GM18499 (cell line): ENCODE data around the gene IGF2R.

Experiments
- ATAC-seq: cut with Tn5 transposase; IDR thresholded peaks from one replicate; pipeline ENCODE4 v1.9.1; 2021; ENCODE audit warnings: moderate number of reproducible peaks; ENCODE audit not compliant: insufficient read depth, unreplicated experiment

IGF2R gene

DNA sequence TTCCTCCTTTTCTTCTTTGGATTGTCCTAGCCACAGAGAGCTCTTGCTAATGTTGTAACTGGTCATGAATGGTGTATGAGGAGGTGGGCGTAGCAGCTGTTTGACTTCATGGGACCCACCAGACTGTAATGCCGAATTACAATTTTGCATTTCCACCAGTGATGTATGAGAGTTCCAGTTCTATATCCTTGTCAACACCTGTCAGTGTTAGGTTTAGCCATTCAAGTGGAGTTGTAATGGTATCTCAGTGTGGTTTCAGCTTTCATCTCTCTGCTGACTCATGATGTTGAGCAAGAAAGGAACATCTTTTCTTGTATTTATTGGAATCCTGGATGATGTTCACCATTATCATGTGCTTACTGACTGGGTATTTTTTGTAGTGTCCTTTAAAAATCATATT, 5.1 kb downstream of the IGF2R start:
- ATAC-seq = no peak

- no peak for ATAC-seq
Observed at GRCh38 chr6:159974932-159975331, 6.0 kb downstream of the IGF2R start.

DNA sequence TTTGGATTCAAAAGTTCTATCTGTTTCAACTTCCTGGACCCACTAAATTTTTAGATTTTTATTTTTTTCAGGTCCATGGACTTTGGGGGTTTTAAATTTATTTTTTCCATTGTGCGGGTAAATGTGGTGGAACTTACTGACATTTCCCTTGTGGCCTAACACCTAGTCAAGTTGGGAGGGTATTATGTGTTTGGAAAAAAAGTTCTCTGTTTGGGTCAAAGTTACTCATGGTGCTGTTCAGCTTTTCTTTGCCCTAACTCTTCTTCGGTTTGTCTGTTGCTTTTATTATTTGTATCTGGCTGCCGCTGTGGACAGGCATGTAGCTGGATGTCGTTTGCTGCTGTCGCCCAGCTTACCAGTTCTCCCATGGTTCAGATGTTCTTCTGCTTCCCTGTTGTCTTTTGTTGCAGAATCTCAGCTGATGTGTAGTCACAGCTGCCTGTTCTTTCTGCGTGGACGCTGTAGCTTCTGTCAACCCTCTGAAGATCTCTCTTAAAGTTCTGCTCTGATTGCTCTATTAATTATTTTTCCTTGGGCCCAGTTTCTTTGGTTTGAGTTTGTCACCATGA, 7.9 kb downstream of the IGF2R start:
- no peak for ATAC-seq

- no peak for ATAC-seq
Observed at GRCh38 chr6:159977255-159977903, 8.5 kb downstream of the IGF2R start.

DNA sequence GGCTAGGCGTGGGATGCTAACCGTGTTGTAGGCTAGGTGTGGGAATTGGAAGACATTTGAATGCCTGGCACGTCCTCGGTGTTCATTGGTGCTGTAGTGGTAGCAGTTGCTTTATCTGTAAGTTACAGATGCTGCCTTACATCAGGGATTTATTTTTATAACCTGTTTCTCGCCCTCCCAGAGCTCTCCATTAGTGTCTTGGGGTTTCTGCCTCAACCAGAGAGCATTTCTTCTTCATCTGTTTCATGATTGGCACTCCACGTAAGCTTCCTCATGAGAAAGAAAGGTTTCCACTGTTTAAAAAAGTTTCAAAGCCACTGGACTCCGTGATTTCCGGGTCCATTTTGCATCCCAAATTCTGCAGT, 9.0 kb downstream of the IGF2R start:
- no peak for ATAC-seq

- ATAC-seq = no peak
Observed at GRCh38 chr6:159978291-159979135, 9.6 kb downstream of the IGF2R start.

DNA sequence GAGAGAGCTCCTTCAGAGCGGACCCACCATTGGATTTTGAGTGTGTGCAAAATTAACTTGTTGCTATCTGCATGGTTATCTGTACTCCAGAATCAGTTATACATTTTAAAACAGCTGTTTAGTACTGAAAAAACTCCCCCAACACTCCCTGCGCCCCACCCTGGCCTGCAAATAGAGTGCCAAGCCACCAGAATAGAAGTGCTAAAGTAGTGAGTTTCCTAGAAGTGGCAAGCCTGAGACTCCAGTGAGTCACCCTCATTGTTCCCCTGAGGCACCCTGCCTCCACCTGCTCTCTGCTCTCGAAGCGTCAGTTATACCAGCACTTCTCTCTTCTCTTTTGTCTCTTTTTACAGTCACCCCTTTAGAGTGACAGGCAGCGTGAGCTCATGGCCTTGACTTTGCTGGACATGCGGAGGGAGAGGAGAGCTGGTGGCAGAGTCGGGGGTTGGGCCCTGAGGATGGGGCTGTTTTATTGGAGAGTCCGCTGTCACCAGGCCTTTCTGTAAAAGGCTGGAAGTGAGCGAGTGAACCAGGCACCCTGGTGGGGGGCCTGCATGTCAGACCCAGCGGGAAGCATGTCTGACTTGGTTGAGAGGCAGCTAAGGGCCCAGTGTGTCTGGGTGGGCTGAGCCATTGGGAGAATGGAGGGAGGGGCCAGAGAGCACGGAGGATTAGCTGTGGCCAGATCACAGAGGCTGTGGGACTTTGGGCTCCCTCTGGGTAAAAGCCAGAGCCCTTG, 10.4 kb downstream of the IGF2R start:
- ATAC-seq = peak; percentile 67

GRCh38 chr6:159980474-159980873, 11.6 kb downstream of the IGF2R start:
- no peak for ATAC-seq

GRCh38 chr6:159981071-159981402, 12.2 kb downstream of the IGF2R start:
- ATAC-seq = no peak

- peak; percentile 56 for ATAC-seq
Observed at GRCh38 chr6:159981403-159982245, 12.7 kb downstream of the IGF2R start.

DNA sequence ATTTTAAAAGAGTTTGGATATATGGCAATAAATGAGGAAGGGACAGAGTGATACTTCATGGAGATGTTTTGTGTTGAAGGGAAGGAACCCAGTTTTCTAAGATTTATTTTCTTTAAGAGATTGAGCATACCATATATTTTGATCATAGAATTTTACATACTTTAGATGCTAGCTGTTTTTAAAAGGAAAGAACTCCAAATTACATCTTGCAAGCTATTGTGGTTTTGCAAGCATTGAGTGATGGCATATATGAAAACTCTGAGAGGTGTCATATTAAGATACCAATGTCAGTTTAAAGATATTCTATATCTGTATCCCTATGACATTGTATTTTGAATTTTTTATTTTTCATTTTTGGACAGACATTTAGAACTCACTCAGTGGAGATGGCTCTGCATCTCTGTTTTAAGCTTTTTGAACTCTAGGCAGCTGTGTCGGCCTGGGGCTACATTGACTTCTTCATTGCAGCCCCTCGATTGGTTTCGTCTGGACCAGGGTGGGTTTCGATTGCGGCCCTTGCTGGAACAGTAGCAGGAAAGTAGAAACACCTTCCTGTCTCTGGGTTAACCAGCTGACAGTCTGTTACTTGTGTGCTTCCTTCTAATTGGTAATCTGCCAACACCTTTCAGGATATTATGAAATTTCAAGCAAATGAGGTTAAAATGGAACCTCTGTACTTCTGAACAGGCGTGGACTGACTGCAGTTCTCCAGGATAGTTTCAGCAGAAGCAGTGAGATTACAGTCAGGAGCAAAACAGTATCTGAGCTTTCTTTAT, 14.0 kb downstream of the IGF2R start:
- no peak for ATAC-seq

- no peak for ATAC-seq
Observed at GRCh38 chr6:159983641-159984080, 14.8 kb downstream of the IGF2R start.

GRCh38 chr6:159984268-159984786, 15.4 kb downstream of the IGF2R start:
- ATAC-seq = no peak

DNA sequence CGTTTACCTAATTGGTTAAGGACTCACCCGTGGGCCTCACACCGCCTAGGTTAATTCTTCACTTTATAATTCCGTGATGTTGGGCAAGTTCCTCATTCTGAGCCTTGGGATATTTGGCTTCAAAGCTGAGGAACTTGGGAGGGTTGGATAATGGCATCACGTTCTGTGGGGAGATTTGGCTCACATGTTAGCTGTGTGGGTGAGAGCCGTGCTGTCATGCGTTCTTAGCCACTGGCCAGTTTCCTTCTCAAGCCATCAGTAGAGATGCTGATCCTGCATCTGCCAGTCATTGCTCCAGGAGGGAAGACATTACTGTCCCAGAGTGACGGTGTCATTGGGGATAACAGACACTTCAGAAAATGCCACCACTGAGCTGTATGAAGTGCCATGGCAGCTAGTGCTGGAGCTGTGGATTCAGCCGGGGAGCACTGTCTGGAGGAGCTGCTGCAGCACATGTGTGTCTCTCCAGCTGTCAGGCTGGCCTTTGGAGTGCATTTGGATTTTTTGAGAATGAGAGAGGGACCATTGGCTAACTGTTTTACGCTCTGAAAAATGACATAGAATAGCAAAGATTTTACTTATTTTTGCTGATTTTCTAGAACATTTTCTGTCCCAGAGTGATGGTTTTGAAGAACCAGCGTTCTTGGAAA, 16.5 kb downstream of the IGF2R start:
- no peak for ATAC-seq

- ATAC-seq = no peak
Observed at GRCh38 chr6:159988983-159989454, 20.1 kb downstream of the IGF2R start.

- peak; percentile 84 for ATAC-seq
Observed at GRCh38 chr6:159989492-159990480, 20.9 kb downstream of the IGF2R start.

- no peak for ATAC-seq
Observed at GRCh38 chr6:159992366-159992765, 23.5 kb downstream of the IGF2R start.
